DMS 273 (cell line): ENCODE measurements around the gene TAF15.
A peak's percentile ranks its signal among the peaks of the same experiment; 100 is the strongest.

Experiments used
- DNase-seq: peaks from one replicate; lab custom pipeline; 2025; ENCODE audit not compliant: unreplicated experiment; lab: John Stamatoyannopoulos, UW

TAF15 gene

GRCh38 chr17:35808962-35809854 is at the start of gene TAF15:
Gene TAF15 (plus strand): TSS chr17:35809484. CDS start chr17:35809570, 86 bp downstream.
- DNase-seq = peak; percentile 99

DNA sequence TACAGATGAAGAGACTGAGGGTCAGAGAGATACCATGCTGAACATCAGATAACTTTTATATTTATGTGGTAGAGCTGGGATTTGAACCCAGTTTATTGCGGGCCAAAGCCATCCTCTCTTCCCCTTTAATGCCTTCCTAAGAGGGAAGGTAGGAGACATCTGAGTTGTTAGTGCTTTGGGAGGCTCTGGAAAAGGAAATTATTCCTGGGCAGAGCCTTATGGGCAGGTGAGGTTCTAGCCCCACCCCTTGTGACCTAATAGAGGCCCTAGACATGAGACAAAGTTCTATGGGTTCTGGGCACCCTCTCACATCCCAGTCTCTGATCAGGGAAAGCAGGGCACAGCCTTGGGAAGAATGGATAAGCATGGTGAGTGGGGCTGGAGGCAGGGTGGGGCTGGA is 48.7 kb upstream of the TAF15 start, which contains the start of gene C17orf50:
Gene C17orf50, plus strand, starts transcription at position 301 of the 400 bp plus-strand sequence. Its CDS starts 55 bp downstream, at position 356.
- no peak for DNase-seq

DNA sequence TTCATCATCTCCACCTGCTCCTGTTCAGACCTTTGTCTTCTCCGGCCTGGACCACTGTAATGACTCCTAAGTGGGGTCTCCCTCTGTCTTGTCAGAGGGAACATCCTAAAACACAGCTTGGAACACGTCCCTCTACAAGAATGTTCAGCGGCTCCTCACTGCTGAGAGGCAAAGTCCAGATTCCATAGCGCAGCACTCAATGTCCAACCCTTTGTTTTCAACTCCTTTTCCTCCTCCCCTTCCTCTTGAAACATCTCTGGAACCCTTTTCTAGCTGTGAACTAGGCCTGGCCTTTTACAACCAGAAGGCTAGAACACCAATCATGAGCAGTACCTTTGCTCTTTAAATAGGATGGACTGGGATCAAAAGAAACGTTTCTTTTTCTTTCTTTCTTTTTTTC is 47.7 kb upstream of the TAF15 start:
- no peak for DNase-seq

GRCh38 chr17:35763767-35764122 is 45.5 kb upstream of the TAF15 start:
- no peak for DNase-seq

- peak; percentile 97 for DNase-seq
Measured at GRCh38 chr17:35764123-35764991, 44.9 kb upstream of the TAF15 start.

DNA sequence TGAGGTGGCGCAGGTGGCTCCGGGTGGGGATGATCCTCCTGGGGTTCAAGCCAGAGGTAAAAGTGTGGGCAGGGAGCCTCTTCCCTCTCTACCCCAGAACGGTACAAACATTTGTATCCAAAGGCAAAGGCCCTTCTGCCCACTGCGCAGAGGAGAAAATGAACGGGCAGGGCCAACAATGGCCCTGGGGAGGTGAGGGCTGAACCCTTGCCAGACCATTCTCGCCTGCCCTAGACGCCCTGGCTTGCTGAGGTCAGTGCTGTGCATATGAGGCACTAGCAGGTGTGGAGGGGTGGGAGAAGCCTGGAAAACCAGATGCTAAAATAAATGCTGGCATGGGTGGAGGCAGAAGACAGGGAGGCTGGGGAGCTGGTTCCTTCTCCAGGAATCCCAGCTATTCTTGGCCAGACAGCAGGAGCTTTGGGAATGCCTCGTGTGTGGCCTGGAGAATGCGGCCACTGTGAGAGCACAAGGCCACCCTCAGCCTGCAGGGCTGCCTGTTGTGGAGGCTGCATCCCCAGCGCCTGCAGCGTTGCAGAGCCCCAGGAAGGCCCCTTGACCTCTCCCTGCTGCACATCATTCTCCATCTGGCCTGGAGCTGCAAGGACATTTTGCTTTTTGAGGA is 44.1 kb upstream of the TAF15 start:
- DNase-seq = no peak

GRCh38 chr17:35765756-35766488 is 43.4 kb upstream of the TAF15 start:
- no peak for DNase-seq

DNA sequence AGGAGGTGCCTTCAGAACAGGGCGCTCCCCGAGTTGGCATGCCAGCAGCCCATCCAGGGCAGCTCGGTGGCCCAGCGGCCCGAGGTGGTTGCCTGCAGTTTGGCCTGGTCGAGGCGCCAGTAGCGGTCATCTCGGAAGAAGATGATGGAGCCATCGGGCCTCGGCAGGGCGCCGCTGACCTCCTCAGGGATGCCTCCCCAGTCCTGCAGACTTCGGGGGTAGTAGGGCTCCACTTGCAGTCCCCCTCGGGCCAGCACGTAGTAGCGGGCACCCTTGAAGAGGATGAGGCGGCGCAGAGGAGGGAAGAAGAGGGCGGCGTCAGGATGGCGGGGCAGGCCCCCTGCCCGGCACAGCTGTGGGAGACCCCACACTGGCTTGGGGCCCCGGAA is 42.8 kb upstream of the TAF15 start:
- DNase-seq = no peak

- DNase-seq = peak; percentile 71
Measured at GRCh38 chr17:35766903-35767510, 42.3 kb upstream of the TAF15 start.

DNA sequence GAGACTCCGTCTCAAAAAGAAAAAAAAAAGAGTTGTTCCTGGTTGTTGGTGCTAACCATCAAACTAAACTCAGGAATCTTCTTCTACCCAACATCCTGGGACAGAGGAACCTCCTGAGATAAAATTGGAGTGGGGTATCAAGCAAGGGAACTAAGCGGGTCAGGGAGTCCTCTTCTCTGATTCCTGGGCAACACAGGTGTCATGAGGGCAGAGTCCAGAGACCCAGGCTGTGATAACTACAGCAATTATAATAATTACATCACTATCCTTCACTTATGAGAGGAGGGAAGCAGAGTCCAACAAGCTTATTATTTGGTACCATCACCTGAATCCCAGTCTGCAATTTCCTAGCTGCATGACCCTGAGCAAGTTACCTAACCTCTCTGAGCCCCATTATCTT is 40.5 kb upstream of the TAF15 start:
- no peak for DNase-seq

- DNase-seq = no peak
Measured at GRCh38 chr17:35769895-35770486, 39.3 kb upstream of the TAF15 start.

GRCh38 chr17:35773129-35773528 is 36.2 kb upstream of the TAF15 start:
- no peak for DNase-seq

- DNase-seq = no peak
Measured at GRCh38 chr17:35773679-35774425, 35.4 kb upstream of the TAF15 start.

DNA sequence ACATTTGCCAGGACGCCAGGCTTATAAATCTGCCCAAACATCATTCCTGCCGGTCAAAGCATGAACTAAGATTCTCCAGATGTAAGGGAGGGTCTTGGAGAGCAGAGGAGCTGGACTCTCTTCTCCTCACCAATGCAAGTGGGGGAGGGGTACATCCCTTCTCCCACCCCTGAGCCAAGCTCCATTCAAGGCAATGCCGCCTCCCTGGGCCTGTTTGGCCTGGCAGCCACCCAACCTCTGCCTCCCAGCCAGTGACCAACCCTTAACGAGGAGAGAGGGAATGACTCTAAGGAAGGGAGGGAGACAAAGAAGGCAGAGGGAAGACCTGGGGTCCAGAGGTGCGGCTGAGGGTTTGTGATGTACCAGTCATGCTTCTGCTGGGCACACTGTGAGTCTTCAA is 34.8 kb upstream of the TAF15 start:
- DNase-seq = peak; percentile 42

GRCh38 chr17:35775039-35775438 is 34.2 kb upstream of the TAF15 start:
- DNase-seq = no peak

- DNase-seq = no peak
Measured at GRCh38 chr17:35775583-35775982, 33.7 kb upstream of the TAF15 start.

DNA sequence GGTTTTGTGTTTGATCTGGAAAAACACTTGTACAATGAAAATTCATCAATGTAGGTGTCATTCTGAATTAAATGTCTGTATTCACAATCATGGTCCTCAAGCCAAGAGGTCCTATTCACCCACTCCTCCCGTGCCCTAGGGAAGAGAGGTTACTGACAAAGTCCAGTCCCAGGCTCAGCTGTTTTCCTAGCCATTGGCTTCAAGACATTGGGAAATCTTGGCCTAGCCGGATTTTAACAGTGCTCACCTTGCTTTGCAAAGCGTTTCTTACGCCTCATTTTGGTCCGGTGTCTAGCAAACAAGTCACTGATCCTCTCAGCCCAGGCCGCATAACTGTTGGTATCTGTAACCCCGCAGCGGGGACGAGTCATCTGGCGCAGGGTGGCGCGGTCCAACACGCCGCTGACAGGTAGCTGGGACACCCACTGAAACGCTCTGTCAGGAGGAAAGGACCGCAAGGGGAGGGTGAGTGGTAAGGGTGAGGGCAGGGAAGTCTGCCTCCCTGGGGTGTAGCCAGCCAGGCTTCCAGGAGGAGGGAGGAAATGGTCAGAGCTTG is 30.6 kb upstream of the TAF15 start:
- DNase-seq = no peak

DNA sequence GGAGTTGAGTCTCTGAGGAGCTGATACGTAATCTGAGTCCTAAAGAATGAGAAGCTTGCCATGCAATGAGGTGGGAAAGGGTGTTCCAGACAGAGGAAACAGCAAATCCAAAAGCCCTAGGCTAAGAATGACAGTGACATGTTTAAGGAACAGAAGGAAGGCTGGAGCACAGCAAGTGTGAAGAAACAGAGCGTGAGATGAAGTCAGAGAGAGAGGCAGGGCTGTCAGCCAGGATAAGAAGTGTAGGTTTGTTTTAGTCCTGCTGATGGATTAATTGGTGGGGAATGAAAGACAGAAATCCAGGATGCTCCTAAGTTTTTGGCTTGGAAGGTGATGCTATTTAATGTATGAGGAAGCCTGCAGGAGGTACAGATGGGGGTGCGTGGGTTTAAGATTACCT is 28.3 kb upstream of the TAF15 start:
- no peak for DNase-seq

DNA sequence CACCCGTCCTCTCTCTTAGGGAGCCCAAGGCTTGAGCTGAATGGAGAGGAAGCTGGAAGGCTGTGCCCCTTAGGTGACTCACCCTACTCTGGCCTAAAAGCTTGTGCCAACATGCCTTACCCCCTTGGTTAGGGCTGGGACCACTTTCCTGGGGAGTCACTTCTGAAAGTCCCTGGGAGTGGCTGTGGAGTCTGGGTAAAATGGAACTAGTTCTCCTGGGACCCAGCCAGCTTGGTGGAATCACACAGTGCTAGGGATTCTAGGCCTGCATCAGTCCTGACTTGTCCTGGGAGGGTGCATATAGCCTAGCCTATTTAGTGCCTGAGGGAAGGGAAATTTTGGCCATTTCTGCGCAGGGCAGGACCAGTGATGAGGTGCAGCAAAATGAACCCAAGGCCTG is 24.4 kb upstream of the TAF15 start:
- no peak for DNase-seq
